ENCODE data around the gene PTPN11. TPM values are rescaled to one million over a fixed set of nuclear protein-coding genes. Genes with fewer than 3 reads are reported as not detected.

Gene PTPN11
- total and polyA plus RNA-seq, 10 of the 15 experiments (the other 5 are each of a cell fraction or from before 2014, with no cell fraction given), result 14.6 to 85.2 (median 58.6) TPM

DNA sequence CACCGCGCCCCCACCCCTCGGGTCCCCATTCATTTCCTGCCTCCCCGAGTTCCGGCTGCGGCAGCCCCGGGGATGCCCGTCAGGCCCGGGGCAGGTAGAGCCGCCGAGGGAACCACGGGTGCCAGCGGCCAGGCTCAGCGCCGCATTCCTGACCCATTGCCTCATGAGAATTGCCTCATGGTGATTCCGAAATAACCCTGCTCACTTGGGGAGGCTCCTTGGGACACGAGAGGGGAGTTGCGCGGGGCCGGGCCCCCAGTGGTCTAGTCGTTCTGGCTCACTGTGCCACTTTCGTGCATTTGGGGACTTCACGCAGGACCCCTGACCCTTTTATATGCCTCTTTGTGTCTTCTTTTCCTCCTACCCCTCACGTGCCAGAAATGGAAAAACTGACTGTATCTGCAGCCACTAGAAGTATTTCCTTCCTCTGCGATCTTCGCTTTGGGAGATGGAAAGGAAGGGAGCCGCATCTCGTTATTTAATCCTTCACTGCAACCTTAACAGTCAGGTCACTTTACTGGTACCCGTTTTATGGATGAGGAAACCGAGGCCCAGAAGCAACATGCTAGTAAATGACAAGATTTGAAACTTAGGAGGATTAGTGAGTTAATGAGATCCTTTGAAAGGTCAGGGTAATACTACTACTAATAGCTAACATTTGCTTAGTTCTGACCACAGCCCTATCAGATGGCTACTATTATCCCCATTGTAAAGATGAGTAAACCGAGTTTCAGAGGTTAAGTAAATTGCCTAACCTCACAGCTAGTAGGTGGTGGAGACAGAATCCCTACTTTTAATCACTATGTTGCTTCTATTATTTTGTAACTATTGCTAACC, 768 bp downstream of the PTPN11 start (continued):
- TF ChIP-seq HSF1 (IDR thresholded peaks at IDR 0.05; ENCODE audit: low read depth, low read length) (no peak), EZH2 (IDR thresholded peaks at IDR 0.05; ENCODE audit: borderline replicate concordance, control insufficient read depth, low read depth, low read length) (no peak), BHLHE40 (IDR thresholded peaks at IDR 0.05; ENCODE audit: borderline replicate concordance in 1 of 2, low read depth in 2 of 2, low read length in 1 of 2) (peak; percentile 26 to 66; a peak in 3 of 4 replicates), ZNF274 (IDR thresholded peaks at IDR 0.05; ENCODE audit: insufficient read depth, insufficient read length) (no peak), ZNF207 (IDR thresholded peaks at IDR 0.05; ENCODE audit: borderline replicate concordance) (no peak), E2F8 (IDR thresholded peaks at IDR 0.05; ENCODE audit: low read depth, partially characterized antibody) (no peak), KDM1A (IDR thresholded peaks at IDR 0.05; ENCODE audit: borderline replicate concordance) (no peak), MTA3 (IDR thresholded peaks at IDR 0.05; ENCODE audit: borderline replicate concordance, low read length) (no peak), FOXK2 (IDR thresholded peaks at IDR 0.05) (no peak), ZNF592 (IDR thresholded peaks at IDR 0.05) (no peak), PAX8 (IDR thresholded peaks at IDR 0.05) (no peak), POLR2AphosphoS2 (IDR thresholded peaks at IDR 0.05; ENCODE audit: low read depth, low read length) (no peak), ZNF217 (IDR thresholded peaks at IDR 0.05) (no peak), ZSCAN29 (IDR thresholded peaks at IDR 0.05) (no peak), STAT1 (conservative IDR thresholded peaks at IDR 0.05) (no peak), SMAD1 (IDR thresholded peaks at IDR 0.05; ENCODE audit: low read depth, partially characterized antibody) (no peak), SUZ12 (IDR thresholded peaks at IDR 0.05; ENCODE audit: unreplicated experiment) (no peak)
- TF ChIP-seq, protein P1, sequence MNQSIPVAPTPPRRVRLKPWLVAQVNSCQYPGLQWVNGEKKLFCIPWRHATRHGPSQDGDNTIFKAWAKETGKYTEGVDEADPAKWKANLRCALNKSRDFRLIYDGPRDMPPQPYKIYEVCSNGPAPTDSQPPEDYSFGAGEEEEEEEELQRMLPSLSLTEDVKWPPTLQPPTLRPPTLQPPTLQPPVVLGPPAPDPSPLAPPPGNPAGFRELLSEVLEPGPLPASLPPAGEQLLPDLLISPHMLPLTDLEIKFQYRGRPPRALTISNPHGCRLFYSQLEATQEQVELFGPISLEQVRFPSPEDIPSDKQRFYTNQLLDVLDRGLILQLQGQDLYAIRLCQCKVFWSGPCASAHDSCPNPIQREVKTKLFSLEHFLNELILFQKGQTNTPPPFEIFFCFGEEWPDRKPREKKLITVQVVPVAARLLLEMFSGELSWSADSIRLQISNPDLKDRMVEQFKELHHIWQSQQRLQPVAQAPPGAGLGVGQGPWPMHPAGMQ (IDR thresholded peaks at IDR 0.05; ENCODE audit: borderline replicate concordance), result no peak

Measured in GM12878 (cell line).